H1 (cell line): ENCODE results near the gene KIAA1755.

Source experiments
- CEBPB ChIP-seq: IDR thresholded peaks from 2 replicates; pipeline ENCODE4 v1.6.1; 2012; ENCODE audit warnings: low read depth, low read length
- CTCF ChIP-seq, 3 experiments: IDR thresholded peaks; 1 replicate in 2 of 3; 2 replicates in 1 of 3; pipeline versions ENCODE4 v1.5.1 to v1.6.1; 2011; ENCODE audit warnings: low read length in 3 of 3, mild to moderate bottlenecking in 3 of 3, inconsistent platforms in 2 of 3, low read depth in 1 of 3, moderate library complexity in 1 of 3; ENCODE audit not compliant: insufficient read depth in 1 of 3; ENCODE audit errors: control extremely low read depth in 1 of 3
- POLR2A ChIP-seq, 2 experiments: IDR thresholded peaks; 1 replicate in 1 of 2; 2 replicates in 1 of 2; pipeline ENCODE4 v1.6.1; 2011; ENCODE audit warnings: low read depth in 2 of 2, low read length in 2 of 2, mild to moderate bottlenecking in 2 of 2; ENCODE audit errors: control extremely low read depth in 1 of 2
- RBBP5 ChIP-seq: IDR thresholded peaks from 2 replicates; pipeline ENCODE4 v1.7.1; 2012; ENCODE audit warnings: low read depth, mild to moderate bottlenecking, inconsistent platforms, low read length, moderate library complexity, borderline replicate concordance

GRCh38 chr20:38199501-38200390 lies 60.8 kb downstream of the KIAA1755 start:
- TF ChIP-seq CEBPB (no peak), POLR2A (IDR thresholded peaks at IDR 0.05; ENCODE audit: control extremely low read depth in 1 of 2, low read depth in 2 of 2, low read length in 2 of 2) (no peak), CTCF (IDR thresholded peaks at IDR 0.05; ENCODE audit: control extremely low read depth in 1 of 3, insufficient read depth in 1 of 3, low read depth in 1 of 3, low read length in 3 of 3) (no peak), RBBP5 (no peak)
